ENCODE results near the gene CHRNE. TPM values are rescaled to one million over a fixed set of nuclear protein-coding genes. Genes with fewer than 3 reads are reported as not detected.

CHRNE gene
- total RNA-seq, 1 donor from 2014 or later, result 1.0 TPM

GRCh38 chr17:4863321-4863720, 39.6 kb downstream of the CHRNE start:
- no peak overlapping the region for H3K4me3 ChIP-seq (ENCODE audit: low read depth, low read length)
- TF ChIP-seq CTCF (conservative IDR thresholded peaks at IDR 0.05; ENCODE audit: low read depth, low read length), result no peak
- DNase-seq (ENCODE audit: low read depth), result no peak

GRCh38 chr17:4862720-4863119, 40.2 kb downstream of the CHRNE start:
- no peak for TF ChIP-seq CTCF (conservative IDR thresholded peaks at IDR 0.05; ENCODE audit: low read depth, low read length)
- DNase-seq (ENCODE audit: low read depth), result no peak

GRCh38 chr17:4861052-4861451, 41.8 kb downstream of the CHRNE start:
- H3K4me3 ChIP-seq (ENCODE audit: low read depth, low read length), result no peak overlapping the region
- no peak for DNase-seq (ENCODE audit: low read depth)
- no peak for TF ChIP-seq CTCF (conservative IDR thresholded peaks at IDR 0.05; ENCODE audit: low read depth, low read length)

More at GRCh38 chr17:4862720-4863119, 40.2 kb downstream of the CHRNE start:
- H3K4me3 ChIP-seq (ENCODE audit: low read depth, low read length), result no peak overlapping the region

- TF ChIP-seq CTCF (conservative IDR thresholded peaks at IDR 0.05; ENCODE audit: low read depth, low read length), result no peak
- no peak for DNase-seq (ENCODE audit: low read depth)
- H3K4me3 ChIP-seq (ENCODE audit: low read depth, low read length), result no peak overlapping the region
Measured at GRCh38 chr17:4860651-4861050, 42.2 kb downstream of the CHRNE start.

- TF ChIP-seq CTCF (conservative IDR thresholded peaks at IDR 0.05; ENCODE audit: low read depth, low read length), result no peak
- H3K4me3 ChIP-seq (ENCODE audit: low read depth, low read length), result no peak overlapping the region
- no peak for DNase-seq (ENCODE audit: low read depth)
Measured at GRCh38 chr17:4859816-4860625, 42.9 kb downstream of the CHRNE start.

- no peak for DNase-seq (ENCODE audit: low read depth)
- peak overlapping the region; percentile 16 for H3K4me3 ChIP-seq (ENCODE audit: low read depth, low read length)
Measured at GRCh38 chr17:4858882-4859260, 44.0 kb downstream of the CHRNE start.

More at GRCh38 chr17:4858882-4859260, 44.0 kb downstream of the CHRNE start:
- TF ChIP-seq CTCF (conservative IDR thresholded peaks at IDR 0.05; ENCODE audit: low read depth, low read length), result no peak

Data from epithelial cell of proximal tubule (primary cell).